NCI-H128 (cell line): Measurements from ENCODE around the gene DNASE2.
A peak's percentile ranks its signal among the peaks of the same experiment; 100 is the strongest.

ENCODE experiments used
- DNase-seq: peaks from one replicate; lab custom pipeline; 2025; ENCODE audit not compliant: unreplicated experiment; lab: John Stamatoyannopoulos, UW

The DNASE2 gene

DNA sequence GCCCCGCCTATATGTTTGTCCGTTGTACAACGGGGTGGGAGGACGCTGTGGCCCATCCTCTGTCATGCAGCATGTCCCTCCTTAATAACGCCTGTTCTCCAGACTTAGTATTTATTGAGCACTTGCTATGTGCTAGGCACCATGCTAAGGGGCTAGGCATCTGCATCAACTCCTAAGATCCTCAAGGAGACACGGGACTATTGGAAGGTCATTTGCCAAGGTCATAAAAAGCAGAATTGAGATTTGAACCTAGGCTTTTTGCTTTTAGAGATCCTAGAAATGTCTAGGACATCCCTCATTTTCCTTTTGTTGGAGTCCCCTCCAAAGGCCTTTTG is 44.8 kb downstream of the DNASE2 start:
- DNase-seq: no peak

GRCh38 chr19:12834976-12835757 is 46.1 kb downstream of the DNASE2 start:
- DNase-seq: peak; percentile 21

DNA sequence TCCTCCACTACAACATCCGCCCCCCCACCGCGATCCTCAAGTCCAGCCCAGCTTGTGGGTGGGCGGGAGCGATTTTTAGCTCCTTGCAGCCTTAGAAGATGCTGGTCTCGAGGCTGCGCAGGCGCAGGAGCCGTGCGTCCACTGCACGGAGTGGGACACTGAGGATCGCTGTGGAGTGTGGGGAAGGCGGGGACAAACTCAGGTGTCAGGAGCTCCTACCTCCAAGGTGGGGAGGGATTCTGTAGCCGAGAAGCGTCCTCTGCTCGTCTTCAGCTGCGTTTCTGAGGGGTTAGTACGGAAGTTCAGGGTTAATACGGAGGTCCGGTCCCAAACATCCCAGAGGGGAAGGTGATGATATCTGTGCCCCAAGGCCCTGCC is 46.7 kb downstream of the DNASE2 start, which contains the start of gene RTBDN:
Gene RTBDN (minus strand): TSS at position 14 of the 378 bp plus-strand sequence. CDS start 4,600 bp downstream, outside the sequence.
- no peak for DNase-seq

GRCh38 chr19:12833738-12834565 is 47.3 kb downstream of the DNASE2 start:
- peak; percentile 39 for DNase-seq

DNA sequence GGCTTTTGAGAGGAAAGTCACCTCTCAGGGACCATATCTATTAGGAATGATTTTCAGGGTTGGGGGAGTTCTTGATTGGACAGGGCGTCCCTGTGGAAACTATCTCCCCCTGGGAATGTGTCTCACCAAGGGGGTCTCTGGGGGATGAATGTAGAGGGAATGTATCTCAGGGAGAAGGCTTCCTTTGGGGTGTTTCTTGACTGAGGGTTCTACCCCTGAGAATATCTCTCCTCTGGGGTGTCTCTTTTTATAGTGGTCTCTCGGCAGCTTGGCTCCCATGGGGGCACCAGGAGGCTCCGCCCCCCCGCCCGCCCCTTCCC is 47.9 kb downstream of the DNASE2 start:
- DNase-seq: no peak

- peak; percentile 59 for DNase-seq
Observed at GRCh38 chr19:12828494-12828893, 52.8 kb downstream of the DNASE2 start.

DNA sequence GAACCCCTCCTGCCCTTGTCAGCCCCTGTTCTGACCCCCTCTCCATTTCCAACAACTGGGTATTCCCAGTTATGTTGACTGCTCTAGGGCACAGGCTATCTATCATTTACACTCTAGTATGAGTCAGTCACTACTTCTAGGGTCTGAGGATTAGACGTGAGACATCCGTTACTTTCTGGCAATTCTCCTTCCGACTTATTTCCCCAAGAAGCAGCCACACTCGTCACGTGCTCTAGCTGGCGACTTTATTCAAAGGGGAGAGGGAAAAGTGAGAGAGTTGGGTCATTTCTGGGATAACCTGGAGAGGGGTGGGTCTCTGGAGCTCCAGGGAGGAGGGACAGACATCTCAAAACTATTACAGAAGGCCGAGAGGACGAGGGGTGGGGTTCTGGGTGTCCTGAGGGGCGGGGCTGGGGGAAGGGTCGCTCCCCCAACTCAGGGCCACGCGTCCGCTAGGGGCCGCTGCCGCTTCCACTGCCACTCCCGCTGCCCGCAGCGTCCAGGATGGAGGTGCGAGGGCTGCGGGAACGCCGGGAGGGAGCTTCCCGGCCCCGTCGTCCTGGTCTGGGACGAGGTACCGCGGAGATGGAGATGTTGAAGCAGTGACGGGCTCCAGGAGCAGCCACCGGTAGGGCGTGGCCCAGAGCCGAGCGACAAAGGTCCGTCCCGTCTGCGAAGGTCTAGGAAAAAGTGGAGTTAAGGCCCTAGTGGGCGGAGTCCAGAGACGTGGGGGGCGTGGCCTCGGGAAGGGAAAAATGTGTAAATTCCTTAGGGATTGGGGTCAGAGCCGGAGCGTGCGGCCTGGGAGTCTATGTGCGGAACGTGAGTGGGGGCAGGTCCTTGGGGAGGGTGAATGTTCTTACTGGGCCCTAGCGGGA is 55.8 kb downstream of the DNASE2 start:
- DNase-seq: no peak
